Mesangial cell (primary cell): ENCODE results near the gene CALM1. TPM values are rescaled to one million over a fixed set of nuclear protein-coding genes. Genes with fewer than 3 reads are reported as not detected.

Experiments
- total RNA-seq: library from RNA; depleted of rRNA; stranded (reverse); fragments of >200 nt; gene quantifications from 2 replicates; pipeline ENCODE4 v1.2.3, GENCODE V29; 2015

CALM1 gene
- total RNA-seq: 147 and 295 TPM in 2 replicates

DNA sequence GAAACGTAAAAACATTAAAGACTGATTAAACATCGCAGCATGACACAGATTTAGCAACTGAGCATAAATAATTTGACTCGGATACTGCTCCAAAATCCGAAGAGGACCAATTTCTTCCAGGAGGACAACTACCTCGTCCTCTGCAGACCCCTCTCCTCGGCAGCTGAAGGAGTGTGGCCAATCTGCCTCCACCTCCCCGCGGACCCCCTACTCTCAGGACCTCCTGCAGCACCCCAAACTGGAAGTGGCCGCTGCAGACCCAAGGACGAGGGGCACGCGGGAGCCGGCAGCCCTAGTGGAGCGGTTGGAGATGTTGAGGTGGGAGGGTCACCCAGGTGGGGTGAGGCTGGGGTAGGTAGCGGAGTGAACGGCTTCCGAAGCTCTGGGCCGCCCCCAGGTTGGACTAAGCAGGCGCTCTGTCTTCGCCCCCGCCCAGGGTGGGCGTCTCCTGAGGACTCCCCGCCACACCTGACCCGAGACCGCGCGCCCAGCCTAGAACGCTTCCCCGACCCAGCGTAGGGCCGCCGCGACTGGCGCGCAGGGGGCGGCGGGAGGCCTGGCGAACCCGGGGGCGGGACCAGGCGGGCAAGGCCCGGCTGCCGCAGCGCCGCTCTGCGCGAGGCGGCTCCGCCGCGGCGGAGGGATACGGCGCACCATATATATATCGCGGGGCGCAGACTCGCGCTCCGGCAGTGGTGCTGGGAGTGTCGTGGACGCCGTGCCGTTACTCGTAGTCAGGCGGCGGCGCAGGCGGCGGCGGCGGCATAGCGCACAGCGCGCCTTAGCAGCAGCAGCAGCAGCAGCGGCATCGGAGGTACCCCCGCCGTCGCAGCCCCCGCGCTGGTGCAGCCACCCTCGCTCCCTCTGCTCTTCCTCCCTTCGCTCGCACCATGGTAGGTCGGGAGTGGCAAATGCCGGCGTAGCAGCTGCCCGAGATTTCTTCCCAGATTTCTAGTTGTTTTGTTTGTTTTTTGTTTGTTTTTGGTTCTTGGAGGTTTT is at the start of gene CALM1:
TSS of gene CALM1 (plus strand) at position 689 of the 999 bp plus-strand sequence. CDS start at position 891, 202 bp downstream.

Other genes starting within 250 kb of the CALM1 start
- gene PSMC1, start 140.5 kb upstream of the CALM1 start, total RNA-seq: 48.2 and 109 TPM in 2 replicates
- gene NRDE2, start 65.1 kb upstream of the CALM1 start, total RNA-seq: 6.4 and 7.5 TPM in 2 replicates